H1 (cell line): ENCODE measurements around the gene MS4A18.

Experiments
- EP300 ChIP-seq, 2 experiments: IDR thresholded peaks; 1 replicate in 1 of 2; 2 replicates in 1 of 2; pipeline ENCODE4 v1.6.1; 2011 to 2012; ENCODE audit warnings: low read depth in 2 of 2, low read length in 2 of 2, mild to moderate bottlenecking in 2 of 2, borderline replicate concordance in 1 of 2, inconsistent platforms in 1 of 2, moderate library complexity in 1 of 2
- GABPA ChIP-seq: IDR thresholded peaks from 2 replicates; pipeline ENCODE4 v1.6.1; 2011; ENCODE audit warnings: mild to moderate bottlenecking, low read length, moderate library complexity, borderline replicate concordance; ENCODE audit not compliant: insufficient read depth
- PHF8 ChIP-seq: fragments of 200-600 bp; sonication (generic); conservative IDR thresholded peaks from 2 replicates; pipeline ENCODE4 v1.7.1; 2012; ENCODE audit warnings: low read depth, mild to moderate bottlenecking, inconsistent platforms, low read length, moderate library complexity
- POLR2A ChIP-seq, 2 experiments: IDR thresholded peaks; 1 replicate in 1 of 2; 2 replicates in 1 of 2; pipeline ENCODE4 v1.6.1; 2011; ENCODE audit warnings: low read depth in 2 of 2, low read length in 2 of 2, mild to moderate bottlenecking in 2 of 2; ENCODE audit errors: control extremely low read depth in 1 of 2
- RFX5 ChIP-seq: IDR thresholded peaks from 2 replicates; pipeline ENCODE4 v1.6.1; 2011; ENCODE audit warnings: low read depth, low read length, improper control_type of control experiment, borderline replicate concordance
- TF ChIP-seq, protein P1 (sequence below), 3 experiments: IDR thresholded peaks; 1 replicate in 2 of 3; 2 replicates in 1 of 3; pipeline versions ENCODE4 v1.5.1 to v1.6.1; 2011; ENCODE audit warnings: low read length in 3 of 3, mild to moderate bottlenecking in 3 of 3, inconsistent platforms in 2 of 3, low read depth in 1 of 3, moderate library complexity in 1 of 3; ENCODE audit not compliant: insufficient read depth in 1 of 3; ENCODE audit errors: control extremely low read depth in 1 of 3

GRCh38 chr11:60786811-60787567 is 62.5 kb downstream of the MS4A18 start:
- TF ChIP-seq, protein P1, sequence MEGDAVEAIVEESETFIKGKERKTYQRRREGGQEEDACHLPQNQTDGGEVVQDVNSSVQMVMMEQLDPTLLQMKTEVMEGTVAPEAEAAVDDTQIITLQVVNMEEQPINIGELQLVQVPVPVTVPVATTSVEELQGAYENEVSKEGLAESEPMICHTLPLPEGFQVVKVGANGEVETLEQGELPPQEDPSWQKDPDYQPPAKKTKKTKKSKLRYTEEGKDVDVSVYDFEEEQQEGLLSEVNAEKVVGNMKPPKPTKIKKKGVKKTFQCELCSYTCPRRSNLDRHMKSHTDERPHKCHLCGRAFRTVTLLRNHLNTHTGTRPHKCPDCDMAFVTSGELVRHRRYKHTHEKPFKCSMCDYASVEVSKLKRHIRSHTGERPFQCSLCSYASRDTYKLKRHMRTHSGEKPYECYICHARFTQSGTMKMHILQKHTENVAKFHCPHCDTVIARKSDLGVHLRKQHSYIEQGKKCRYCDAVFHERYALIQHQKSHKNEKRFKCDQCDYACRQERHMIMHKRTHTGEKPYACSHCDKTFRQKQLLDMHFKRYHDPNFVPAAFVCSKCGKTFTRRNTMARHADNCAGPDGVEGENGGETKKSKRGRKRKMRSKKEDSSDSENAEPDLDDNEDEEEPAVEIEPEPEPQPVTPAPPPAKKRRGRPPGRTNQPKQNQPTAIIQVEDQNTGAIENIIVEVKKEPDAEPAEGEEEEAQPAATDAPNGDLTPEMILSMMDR (IDR thresholded peaks at IDR 0.05; ENCODE audit: control extremely low read depth in 1 of 3, insufficient read depth in 1 of 3, low read depth in 1 of 3, low read length in 3 of 3): no peak
- TF ChIP-seq EP300 (IDR thresholded peaks at IDR 0.05; ENCODE audit: borderline replicate concordance in 1 of 2, low read depth in 2 of 2, low read length in 2 of 2) (no peak), PHF8 (no peak), GABPA (no peak), RFX5 (no peak), POLR2A (IDR thresholded peaks at IDR 0.05; ENCODE audit: control extremely low read depth in 1 of 2, low read depth in 2 of 2, low read length in 2 of 2) (no peak)
